ENCODE data around the gene CHMP1B.

Gene CHMP1B

GRCh38 chr18:11902522-11903292, 51.5 kb downstream of the CHMP1B start:
- no peak for DNase-seq (ENCODE audit: low read depth)

Data from activated T-cell treated with anti-CD3 and anti-CD28 coated beads for 24 hours (primary cell).